HepG2 (cell line): ENCODE data around the gene NSG2. TPM values are rescaled to one million over a fixed set of nuclear protein-coding genes. Genes with fewer than 3 reads are reported as not detected.
A peak's percentile ranks its signal among the peaks of the same experiment; 100 is the strongest.

Experiments
- AGO2 ChIP-seq: fragments of 200-400 bp; formaldehyde crosslinking; optimal IDR thresholded peaks from 2 replicates; pipeline ENCODE3; 2017; ENCODE audit warnings: mild to moderate bottlenecking, low read depth, low read length, moderate library complexity
- HOXA3 ChIP-seq: sonication (generic); formaldehyde crosslinking; IDR thresholded peaks from 2 replicates; pipeline ENCODE4 v1.5.0; 2020; ENCODE audit warnings: missing genetic modification reagents
- HOXA5 ChIP-seq: sonication (generic); formaldehyde crosslinking; IDR thresholded peaks from 2 replicates; pipeline ENCODE4 v1.4.0; 2020; ENCODE audit warnings: missing genetic modification reagents
- MTF2 ChIP-seq: sonication (generic); formaldehyde crosslinking; IDR thresholded peaks from 2 replicates; pipeline ENCODE4 v1.5.0; 2020; ENCODE audit warnings: missing genetic modification reagents, borderline replicate concordance
- NFRKB ChIP-seq: fragments of 450-650 bp; IDR thresholded peaks from 2 replicates; pipeline ENCODE4 v1.6.1; 2017
- RORA ChIP-seq: sonication (generic); formaldehyde crosslinking; IDR thresholded peaks from 2 replicates; pipeline ENCODE4 v1.5.0; 2020; ENCODE audit warnings: mild to moderate bottlenecking, missing genetic modification reagents, moderate library complexity
- TBX2 ChIP-seq: sonication (generic); formaldehyde crosslinking; IDR thresholded peaks from 2 replicates; pipeline ENCODE4 v1.5.0; 2020; ENCODE audit warnings: missing genetic modification reagents, mild to moderate bottlenecking, borderline replicate concordance
- TIGD3 ChIP-seq: sonication (generic); formaldehyde crosslinking; IDR thresholded peaks from 2 replicates; pipeline ENCODE4 v1.5.1; 2020; ENCODE audit warnings: mild to moderate bottlenecking, missing genetic modification reagents, borderline replicate concordance
- ZBED4 ChIP-seq: sonication (generic); formaldehyde crosslinking; IDR thresholded peaks from 2 replicates; pipeline ENCODE4 v1.4.0; 2020; ENCODE audit warnings: missing genetic modification reagents, borderline replicate concordance
- ZNF12 ChIP-seq: sonication (generic); formaldehyde crosslinking; IDR thresholded peaks from 2 replicates; pipeline ENCODE4 v1.5.0; 2020; ENCODE audit warnings: missing genetic modification reagents
- ZNF234 ChIP-seq: sonication (generic); formaldehyde crosslinking; conservative IDR thresholded peaks from 2 replicates; pipeline ENCODE4 v1.5.1; 2020; ENCODE audit warnings: mild to moderate bottlenecking, missing genetic modification reagents
- ZNF382 ChIP-seq: sonication (generic); formaldehyde crosslinking; IDR thresholded peaks from 2 replicates; pipeline ENCODE4 v1.5.0; 2020; ENCODE audit warnings: missing genetic modification reagents, mild to moderate bottlenecking, borderline replicate concordance
- polyA plus RNA-seq, 8 experiments: library from polyadenylated mRNA; depleted of rRNA in 3 of 8; stranded (reverse) in 7 of 8; unstranded in 1 of 8; fragments of >200 nt; fragmentation: Illumina TruSeq in 4 of 8; extraction: Trizol in 4 of 8; gene quantifications; 2 replicates each; pipeline versions ENCODE4 v1.2.1 to v1.2.3, GENCODE V29; 2011 to 2016; ENCODE audit warnings: low read depth in 4 of 8, missing spikeins in 1 of 8, mixed read lengths in 1 of 8; ENCODE audit not compliant: insufficient read depth in 1 of 8
- total RNA-seq, 5 experiments: library from RNA; depleted of rRNA; stranded (reverse); fragments of >200 nt; fragmentation: Illumina TruSeq; extraction: Trizol; gene quantifications; 2 replicates each; pipeline ENCODE4 v1.2.3, GENCODE V29; 2016; ENCODE audit warnings: low read depth in 1 of 5
- TF ChIP-seq, protein P1 (sequence below): sonication (generic); formaldehyde crosslinking; IDR thresholded peaks from 2 replicates; pipeline ENCODE4 v1.4.0; 2020; ENCODE audit warnings: missing genetic modification reagents
- TF ChIP-seq, protein P2 (sequence below): sonication (generic); formaldehyde crosslinking; IDR thresholded peaks from 2 replicates; pipeline ENCODE4 v1.5.1; 2020; ENCODE audit warnings: missing genetic modification reagents, mild to moderate bottlenecking, borderline replicate concordance
- TF ChIP-seq, protein P3 (sequence below): sonication (generic); formaldehyde crosslinking; IDR thresholded peaks from 2 replicates; pipeline ENCODE4 v1.4.0; 2020; ENCODE audit warnings: missing genetic modification reagents
- TF ChIP-seq, protein P4 (sequence below): IDR thresholded peaks from 2 replicates; pipeline ENCODE4 v1.6.1; 2018; ENCODE audit warnings: missing genetic modification reagents

NSG2 gene
- total and polyA plus RNA-seq, 2 of the 13 experiments (the other 11 are each of a cell fraction or from before 2014, with no cell fraction given): 0.21 TPM; not detected in 1

- TF ChIP-seq TIGD3: no peak
- TF ChIP-seq, protein P1, sequence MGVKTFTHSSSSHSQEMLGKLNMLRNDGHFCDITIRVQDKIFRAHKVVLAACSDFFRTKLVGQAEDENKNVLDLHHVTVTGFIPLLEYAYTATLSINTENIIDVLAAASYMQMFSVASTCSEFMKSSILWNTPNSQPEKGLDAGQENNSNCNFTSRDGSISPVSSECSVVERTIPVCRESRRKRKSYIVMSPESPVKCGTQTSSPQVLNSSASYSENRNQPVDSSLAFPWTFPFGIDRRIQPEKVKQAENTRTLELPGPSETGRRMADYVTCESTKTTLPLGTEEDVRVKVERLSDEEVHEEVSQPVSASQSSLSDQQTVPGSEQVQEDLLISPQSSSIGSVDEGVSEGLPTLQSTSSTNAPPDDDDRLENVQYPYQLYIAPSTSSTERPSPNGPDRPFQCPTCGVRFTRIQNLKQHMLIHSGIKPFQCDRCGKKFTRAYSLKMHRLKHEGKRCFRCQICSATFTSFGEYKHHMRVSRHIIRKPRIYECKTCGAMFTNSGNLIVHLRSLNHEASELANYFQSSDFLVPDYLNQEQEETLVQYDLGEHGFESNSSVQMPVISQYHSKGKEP (CRISPR knock-in tag): no peak; the same call in 1 of the 2 replicates
- TF ChIP-seq NFRKB: no peak
- no peak for TF ChIP-seq RORA (CRISPR knock-in tag)
- peak; percentile 45; the same call in 1 of the 2 replicates for TF ChIP-seq HOXA3
- TF ChIP-seq ZNF382 (CRISPR knock-in tag): no peak
- TF ChIP-seq HOXA5 (CRISPR knock-in tag): no peak
- no peak for TF ChIP-seq AGO2
- TF ChIP-seq, protein P2, sequence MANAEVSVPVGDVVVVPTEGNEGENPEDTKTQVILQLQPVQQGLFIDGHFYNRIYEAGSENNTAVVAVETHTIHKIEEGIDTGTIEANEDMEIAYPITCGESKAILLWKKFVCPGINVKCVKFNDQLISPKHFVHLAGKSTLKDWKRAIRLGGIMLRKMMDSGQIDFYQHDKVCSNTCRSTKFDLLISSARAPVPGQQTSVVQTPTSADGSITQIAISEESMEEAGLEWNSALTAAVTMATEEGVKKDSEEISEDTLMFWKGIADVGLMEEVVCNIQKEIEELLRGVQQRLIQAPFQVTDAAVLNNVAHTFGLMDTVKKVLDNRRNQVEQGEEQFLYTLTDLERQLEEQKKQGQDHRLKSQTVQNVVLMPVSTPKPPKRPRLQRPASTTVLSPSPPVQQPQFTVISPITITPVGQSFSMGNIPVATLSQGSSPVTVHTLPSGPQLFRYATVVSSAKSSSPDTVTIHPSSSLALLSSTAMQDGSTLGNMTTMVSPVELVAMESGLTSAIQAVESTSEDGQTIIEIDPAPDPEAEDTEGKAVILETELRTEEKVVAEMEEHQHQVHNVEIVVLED (CRISPR knock-in tag): 0 out of 2 replicates have a peak, but pooled peaks have one; percentile 26
- TF ChIP-seq ZNF234 (CRISPR knock-in tag): no peak
- TF ChIP-seq TBX2 (CRISPR knock-in tag): no peak
- TF ChIP-seq, protein P3, sequence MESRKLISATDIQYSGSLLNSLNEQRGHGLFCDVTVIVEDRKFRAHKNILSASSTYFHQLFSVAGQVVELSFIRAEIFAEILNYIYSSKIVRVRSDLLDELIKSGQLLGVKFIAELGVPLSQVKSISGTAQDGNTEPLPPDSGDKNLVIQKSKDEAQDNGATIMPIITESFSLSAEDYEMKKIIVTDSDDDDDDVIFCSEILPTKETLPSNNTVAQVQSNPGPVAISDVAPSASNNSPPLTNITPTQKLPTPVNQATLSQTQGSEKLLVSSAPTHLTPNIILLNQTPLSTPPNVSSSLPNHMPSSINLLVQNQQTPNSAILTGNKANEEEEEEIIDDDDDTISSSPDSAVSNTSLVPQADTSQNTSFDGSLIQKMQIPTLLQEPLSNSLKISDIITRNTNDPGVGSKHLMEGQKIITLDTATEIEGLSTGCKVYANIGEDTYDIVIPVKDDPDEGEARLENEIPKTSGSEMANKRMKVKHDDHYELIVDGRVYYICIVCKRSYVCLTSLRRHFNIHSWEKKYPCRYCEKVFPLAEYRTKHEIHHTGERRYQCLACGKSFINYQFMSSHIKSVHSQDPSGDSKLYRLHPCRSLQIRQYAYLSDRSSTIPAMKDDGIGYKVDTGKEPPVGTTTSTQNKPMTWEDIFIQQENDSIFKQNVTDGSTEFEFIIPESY: no peak
- TF ChIP-seq MTF2: no peak
- TF ChIP-seq, protein P4, sequence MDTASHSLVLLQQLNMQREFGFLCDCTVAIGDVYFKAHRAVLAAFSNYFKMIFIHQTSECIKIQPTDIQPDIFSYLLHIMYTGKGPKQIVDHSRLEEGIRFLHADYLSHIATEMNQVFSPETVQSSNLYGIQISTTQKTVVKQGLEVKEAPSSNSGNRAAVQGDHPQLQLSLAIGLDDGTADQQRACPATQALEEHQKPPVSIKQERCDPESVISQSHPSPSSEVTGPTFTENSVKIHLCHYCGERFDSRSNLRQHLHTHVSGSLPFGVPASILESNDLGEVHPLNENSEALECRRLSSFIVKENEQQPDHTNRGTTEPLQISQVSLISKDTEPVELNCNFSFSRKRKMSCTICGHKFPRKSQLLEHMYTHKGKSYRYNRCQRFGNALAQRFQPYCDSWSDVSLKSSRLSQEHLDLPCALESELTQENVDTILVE (CRISPR knock-in tag): peak; percentile 63; the same call in 1 of the 2 replicates
- TF ChIP-seq ZNF12 (CRISPR knock-in tag): 0 out of 2 replicates have a peak, but pooled peaks have one; percentile 14
- TF ChIP-seq ZBED4 (CRISPR knock-in tag): no peak
Measured at GRCh38 chr5:174045470-174046025, at the start of gene NSG2 (continued).
